Measurements from ENCODE around the gene ORM2.

DNA sequence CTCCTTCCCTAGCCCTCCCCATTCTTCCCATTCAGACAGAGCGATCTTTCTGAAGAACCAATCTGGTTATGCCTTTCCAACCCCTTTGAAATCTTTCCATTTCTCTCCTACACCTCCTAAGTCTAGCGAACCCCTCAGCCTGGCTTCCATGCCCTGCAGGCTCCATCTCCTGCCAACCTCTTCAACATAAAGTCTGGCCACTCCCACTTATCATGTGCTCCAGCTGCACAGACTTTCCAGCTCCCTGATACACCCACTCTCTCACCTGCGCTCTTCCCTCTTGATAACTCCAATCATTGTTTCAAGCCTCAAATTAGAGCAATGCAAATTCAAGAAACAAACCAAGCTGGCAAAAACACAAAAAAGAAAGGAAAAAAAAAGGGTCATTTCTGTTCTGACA, 10.5 kb upstream of the ORM2 start:
- TF ChIP-seq, protein P1, sequence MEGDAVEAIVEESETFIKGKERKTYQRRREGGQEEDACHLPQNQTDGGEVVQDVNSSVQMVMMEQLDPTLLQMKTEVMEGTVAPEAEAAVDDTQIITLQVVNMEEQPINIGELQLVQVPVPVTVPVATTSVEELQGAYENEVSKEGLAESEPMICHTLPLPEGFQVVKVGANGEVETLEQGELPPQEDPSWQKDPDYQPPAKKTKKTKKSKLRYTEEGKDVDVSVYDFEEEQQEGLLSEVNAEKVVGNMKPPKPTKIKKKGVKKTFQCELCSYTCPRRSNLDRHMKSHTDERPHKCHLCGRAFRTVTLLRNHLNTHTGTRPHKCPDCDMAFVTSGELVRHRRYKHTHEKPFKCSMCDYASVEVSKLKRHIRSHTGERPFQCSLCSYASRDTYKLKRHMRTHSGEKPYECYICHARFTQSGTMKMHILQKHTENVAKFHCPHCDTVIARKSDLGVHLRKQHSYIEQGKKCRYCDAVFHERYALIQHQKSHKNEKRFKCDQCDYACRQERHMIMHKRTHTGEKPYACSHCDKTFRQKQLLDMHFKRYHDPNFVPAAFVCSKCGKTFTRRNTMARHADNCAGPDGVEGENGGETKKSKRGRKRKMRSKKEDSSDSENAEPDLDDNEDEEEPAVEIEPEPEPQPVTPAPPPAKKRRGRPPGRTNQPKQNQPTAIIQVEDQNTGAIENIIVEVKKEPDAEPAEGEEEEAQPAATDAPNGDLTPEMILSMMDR (IDR thresholded peaks at IDR 0.05 in 8 of 11, conservative IDR thresholded peaks at IDR 0.05 in 3 of 11): no peak
- TF ChIP-seq POLR2AphosphoS5 (IDR thresholded peaks at IDR 0.05) (no peak), POLR2A (IDR thresholded peaks at IDR 0.05) (no peak)
